ENCODE data around the gene CNTRL.

- no peak for TF ChIP-seq CTCF (IDR thresholded peaks at IDR 0.05; ENCODE audit: low read depth, low read length, poor library complexity, severe bottlenecking)
- no peak for TF ChIP-seq EZH2phosphoT487 (IDR thresholded peaks at IDR 0.05; ENCODE audit: borderline replicate concordance, low read length)
Measured at GRCh38 chr9:121187636-121188305, 113.0 kb downstream of the CNTRL start.
